ENCODE results near the gene LCE2A.

The LCE2A gene

DNA sequence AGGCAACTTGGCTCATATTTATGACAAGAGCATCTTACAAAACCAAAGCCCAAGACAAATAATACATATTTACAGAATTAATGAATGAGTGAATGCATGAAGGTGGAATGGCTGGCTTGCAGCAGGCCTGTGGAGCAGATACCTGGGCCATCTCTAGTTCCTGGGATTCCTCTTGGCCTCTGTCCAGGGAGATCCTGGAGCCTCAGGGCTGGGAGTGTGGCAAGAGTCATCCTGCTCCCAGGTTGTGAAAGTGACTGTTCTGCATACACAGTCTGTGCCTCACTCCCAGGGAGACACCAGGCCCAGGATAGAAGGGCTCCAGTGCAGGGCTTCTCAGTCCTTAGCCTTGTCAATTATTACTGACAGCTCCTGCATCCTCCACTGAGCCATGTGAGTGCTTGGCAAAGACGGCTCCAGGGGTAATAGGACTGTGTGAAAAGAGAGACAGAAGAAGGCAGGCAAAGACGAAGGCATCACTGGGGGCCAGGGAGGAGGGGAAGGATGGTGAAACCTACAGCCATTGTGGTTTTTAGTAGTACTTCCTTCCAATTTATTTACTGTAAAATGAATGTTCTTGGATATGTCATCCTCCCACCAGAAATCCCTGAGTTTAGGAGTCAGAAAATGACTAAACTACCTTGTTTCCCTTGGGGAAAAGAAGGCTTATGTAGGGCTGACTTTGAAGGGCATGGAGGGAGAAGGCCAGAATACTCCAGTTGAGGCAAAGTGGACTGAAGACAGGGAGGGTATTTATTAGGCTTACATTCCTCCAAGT lies 45.4 kb downstream of the LCE2A start:
- DNase-seq (ENCODE audit: low spot score), result no peak

GRCh38 chr1:152745289-152745704 lies 47.2 kb downstream of the LCE2A start:
- DNase-seq (ENCODE audit: low spot score), result no peak

DNA sequence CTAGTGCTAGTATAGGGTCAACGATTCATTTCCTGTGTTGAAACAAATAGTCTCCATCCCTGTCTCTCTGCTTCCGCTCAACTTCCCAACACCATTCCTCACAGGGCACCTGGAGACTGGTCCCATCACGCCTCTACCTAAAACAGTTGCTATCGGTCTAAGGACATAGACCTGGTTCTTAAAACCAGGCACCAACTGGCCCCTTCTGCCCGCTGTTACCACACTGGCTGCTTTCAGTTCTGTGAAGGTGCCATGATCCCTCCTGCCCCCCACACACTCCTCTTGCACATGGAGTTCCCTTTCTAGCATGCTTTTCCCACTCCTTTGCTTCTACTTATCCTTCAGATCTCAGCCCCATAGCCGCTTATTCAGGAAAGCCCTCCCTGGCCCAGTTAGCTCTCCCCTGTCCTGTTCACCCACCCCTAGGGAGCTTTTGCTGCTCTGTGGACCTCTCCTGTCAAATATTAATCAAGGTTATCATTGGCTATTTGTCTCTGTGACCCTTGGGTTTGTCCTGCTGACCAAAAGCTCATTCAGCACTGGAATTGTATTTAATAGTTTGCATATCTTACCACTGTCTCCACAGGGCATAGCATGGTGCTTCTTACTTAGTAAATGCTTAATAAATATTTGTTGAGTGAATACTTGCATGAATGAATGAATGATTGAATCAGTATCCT lies 47.8 kb downstream of the LCE2A start:
- DNase-seq (ENCODE audit: low spot score), result no peak

- DNase-seq (ENCODE audit: low spot score), result no peak
Observed at GRCh38 chr1:152747831-152748230, 49.7 kb downstream of the LCE2A start.
